H4 (cell line): ENCODE data around the gene IL17F. TPM values are rescaled to one million over a fixed set of nuclear protein-coding genes. Genes with fewer than 3 reads are reported as not detected.
A peak's percentile ranks its signal among the peaks of the same experiment; 100 is the strongest.

ENCODE experiments used
- DNase-seq: peaks from one replicate; pipeline ENCODE4 v3.0.0-alpha.2; 2015; ENCODE audit warnings: low spot score
- total RNA-seq: library from RNA; depleted of rRNA; stranded (reverse); fragments of >200 nt; shearing (Covaris generic); gene quantifications from 2 replicates; pipeline ENCODE4 v1.2.3, GENCODE V29; 2014; rRNA removed

The IL17F gene
- not detected in 2 replicates for total RNA-seq

GRCh38 chr6:52244400-52244799 is at the start of gene IL17F:
TSS of gene IL17F (minus strand) at chr6:52244500. CDS start at chr6:52244429, 71 bp downstream.
- DNase-seq: no peak

DNA sequence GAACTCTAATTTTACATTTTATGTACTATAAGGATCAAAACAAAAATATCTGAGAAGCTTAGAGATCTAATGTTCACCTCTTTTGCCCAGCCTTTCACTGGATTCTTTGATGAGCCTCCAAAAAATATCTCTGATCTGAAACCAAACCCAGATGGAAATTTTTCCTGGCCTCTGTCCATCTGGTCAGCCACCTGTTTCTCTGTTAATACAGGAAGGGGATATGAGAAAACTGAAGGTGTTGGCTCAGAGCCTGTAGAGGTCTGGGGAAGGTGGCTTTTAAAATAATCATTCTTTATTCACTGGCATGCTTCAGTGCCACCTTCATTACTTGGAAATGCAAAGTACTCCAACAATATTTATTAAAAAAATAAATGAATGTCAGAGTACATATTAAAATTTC is 48.8 kb upstream of the IL17F start:
- DNase-seq: no peak

DNA sequence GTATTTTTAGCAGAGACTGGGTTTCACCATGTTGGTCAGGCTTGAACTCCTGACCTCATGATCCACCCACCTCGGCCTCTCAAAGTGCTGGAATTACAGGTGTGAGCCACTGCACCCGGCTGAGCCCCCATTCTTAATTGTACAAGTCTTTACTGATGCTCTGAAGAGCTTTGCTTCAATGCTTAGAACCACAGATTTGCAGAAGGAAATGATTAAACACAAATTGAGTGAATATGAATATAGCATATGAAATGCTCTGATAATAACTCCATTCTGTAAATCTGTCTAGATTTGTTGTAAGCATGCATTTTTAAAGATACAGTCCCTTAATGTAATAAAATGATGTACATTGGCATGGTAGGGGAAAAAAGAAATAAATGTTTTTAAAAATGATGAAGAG is 44.5 kb upstream of the IL17F start:
- no peak for DNase-seq

GRCh38 chr6:52288216-52288615 is 43.9 kb upstream of the IL17F start:
- DNase-seq: no peak

DNA sequence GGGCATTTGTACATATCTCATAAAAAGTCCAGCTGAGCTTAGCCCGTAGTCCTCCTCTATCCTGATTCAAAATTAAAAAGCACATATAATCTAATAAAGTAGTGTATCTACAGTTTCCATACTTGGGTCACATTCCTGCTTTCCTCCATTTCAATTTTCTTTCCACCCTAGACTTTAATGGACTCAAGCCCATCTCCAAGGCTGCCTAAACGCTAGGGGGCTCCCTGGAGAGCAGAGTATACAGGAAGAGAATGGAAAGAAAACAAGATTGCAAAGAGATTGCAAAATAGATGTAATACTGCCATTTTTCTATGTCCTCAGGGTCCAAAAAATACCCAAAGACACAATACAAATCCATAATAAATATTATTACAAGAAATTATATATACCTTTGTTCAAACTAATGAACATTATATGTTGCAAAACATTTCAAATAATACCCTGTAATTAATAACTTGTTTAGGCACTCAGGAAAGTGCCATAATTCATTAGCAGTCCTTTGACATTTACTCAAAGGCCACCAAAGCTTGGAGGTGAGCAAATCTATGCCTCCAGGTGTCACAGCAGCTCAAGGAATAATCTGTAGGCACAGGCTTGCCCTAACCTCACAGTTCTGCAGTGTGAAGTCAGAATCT is 42.6 kb upstream of the IL17F start:
- peak; percentile 83 for DNase-seq

- DNase-seq: no peak
Observed at GRCh38 chr6:52285177-52286068, 41.1 kb upstream of the IL17F start.

GRCh38 chr6:52284460-52285176 is 40.3 kb upstream of the IL17F start, which contains the start of gene MCM3:
TSS of gene MCM3 (minus strand) at chr6:52284742. CDS start at chr6:52284674, 68 bp downstream.
- peak; percentile 100 for DNase-seq

- peak; percentile 32 for DNase-seq
Observed at GRCh38 chr6:52284131-52284459, 39.8 kb upstream of the IL17F start.

DNA sequence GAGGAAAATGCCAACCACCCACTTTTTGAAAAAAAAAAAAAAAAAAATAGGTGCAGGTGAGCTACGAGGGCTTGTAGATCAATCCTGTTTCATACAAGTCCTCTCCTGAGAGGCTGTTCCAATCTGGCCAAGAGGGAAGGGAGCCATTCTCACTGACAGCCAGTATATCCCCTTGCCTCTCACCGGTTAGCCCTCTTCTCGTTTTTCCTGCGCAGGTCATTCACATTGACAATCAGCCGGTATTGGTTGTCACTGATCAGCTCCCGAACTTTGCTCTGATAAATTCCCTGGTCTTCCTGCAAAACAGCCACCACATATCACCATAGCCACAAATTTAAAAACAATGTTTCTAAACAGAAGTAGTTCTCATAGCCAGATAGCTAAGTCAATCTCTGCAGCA is 38.8 kb upstream of the IL17F start:
- no peak for DNase-seq

- DNase-seq: no peak
Observed at GRCh38 chr6:52276130-52276529, 31.8 kb upstream of the IL17F start.

- no peak for DNase-seq
Observed at GRCh38 chr6:52271852-52272460, 27.7 kb upstream of the IL17F start.

GRCh38 chr6:52263709-52264540 is 19.6 kb upstream of the IL17F start:
- DNase-seq: peak; percentile 60

DNA sequence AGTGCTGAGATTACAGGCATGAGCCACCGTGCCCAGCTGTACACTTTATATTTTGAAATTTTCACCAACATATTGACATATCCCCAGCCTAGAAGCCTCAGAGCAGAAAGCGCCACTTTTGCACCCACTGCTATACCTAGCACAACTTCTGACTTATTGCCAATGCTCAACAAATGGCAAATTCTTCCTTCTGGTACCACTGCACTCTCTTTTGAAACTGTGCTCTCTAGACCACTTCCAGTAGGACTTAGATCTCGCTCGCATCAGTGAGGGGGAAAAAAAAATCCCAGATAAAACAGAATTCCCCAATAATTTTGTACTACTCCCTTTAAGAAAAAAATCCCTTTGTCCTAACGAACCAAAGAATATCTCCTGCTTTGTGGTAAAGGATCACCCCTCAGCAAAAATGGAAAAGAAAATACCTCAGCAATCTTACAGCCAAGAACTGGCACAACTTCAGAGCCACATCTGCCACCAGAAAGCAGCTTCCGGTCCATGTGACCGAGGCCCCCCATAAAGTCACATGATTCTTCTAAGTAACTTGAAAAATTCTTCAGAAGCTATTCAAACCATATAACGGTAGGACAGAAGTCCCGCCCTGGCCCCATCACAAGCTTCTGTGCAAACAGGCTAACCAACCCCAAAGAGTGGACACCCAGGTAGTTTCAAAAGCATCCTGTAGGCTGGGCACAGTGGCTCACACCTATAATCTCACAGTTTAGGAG is 18.5 kb upstream of the IL17F start:
- DNase-seq: no peak

GRCh38 chr6:52261229-52261628 is 16.9 kb upstream of the IL17F start:
- DNase-seq: peak; percentile 77

GRCh38 chr6:52260634-52261033 is 16.3 kb upstream of the IL17F start:
- DNase-seq: no peak

DNA sequence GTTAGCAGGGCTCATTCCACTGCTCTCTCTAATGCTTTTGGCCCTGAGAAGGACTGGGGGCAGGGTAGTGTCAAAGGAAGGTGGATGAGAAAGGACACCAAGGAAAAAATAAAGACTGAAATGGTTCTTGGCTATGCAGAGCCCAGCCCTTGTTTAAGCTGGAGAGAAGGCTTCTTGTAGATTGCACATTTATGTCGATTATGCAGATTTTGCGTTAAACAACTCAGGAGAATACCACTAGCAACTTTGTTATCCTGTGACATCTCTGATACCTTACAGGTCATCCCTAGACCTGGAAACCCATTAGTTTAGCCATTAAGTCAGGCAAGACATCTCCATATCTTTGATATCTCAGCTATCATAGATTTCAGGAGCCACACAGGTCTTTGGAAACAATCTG is 11.1 kb upstream of the IL17F start:
- DNase-seq: no peak

- DNase-seq: no peak
Observed at GRCh38 chr6:52254731-52255378, 10.6 kb upstream of the IL17F start.

DNA sequence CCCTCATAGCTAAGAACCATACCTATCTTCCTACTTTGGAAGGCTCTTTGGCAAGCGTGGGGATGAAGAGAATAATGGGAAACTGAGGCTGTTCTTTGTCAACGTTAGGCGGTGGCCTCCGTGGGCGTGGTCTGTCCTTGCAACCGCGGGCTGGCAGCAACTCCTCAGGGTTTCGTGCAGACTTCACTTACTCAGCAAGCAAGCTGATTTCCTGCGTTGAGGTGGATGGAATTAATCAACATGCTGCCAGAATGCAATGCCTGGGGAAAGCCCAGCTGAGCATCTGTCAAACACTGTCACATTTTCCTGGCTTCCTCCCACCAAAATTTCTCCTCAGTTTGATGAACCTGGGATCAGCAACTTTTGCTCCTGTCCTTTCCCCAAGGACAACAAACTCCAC is 9.2 kb upstream of the IL17F start:
- no peak for DNase-seq

GRCh38 chr6:52251113-52251512 is 6.8 kb upstream of the IL17F start:
- no peak for DNase-seq

DNA sequence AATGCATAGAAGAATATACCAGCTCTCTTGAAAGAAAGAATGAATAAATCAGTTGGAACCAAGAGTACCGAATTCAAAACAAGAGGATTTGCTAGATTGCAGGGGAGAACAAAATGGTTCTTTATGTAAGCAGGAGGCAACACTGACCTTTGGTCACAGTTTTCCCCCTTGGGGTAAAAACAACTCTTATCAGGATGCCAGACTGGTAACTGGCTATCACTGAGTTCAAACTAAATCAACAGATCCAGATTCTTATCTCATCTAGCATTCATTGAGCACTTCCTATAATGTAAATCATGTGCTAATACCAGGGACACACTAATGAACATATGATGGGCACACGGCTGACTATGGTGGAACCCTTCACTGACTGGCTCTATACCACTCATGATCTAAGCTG is 4.8 kb upstream of the IL17F start:
- no peak for DNase-seq
